HepG2 (cell line): Measurements from ENCODE around the gene KRT7. TPM values are rescaled to one million over a fixed set of nuclear protein-coding genes. Genes with fewer than 3 reads are reported as not detected.

Experiments used
- ATAC-seq: fragments of 200-7000 bp; cut with Tn5 transposase; 3 replicates; pipeline ENCODE4 v1.9.1; 2020; ENCODE audit warnings: mild to moderate bottlenecking, moderate library complexity
- BruUV-seq: library from RNA; stranded (reverse); fragments of 400-500 nt; replicated peaks from 2 replicates; lab custom pipeline; 2021; lab: Mats Ljungman, UMichigan
- CTCF ChIA-PET: fragments of 300-600 bp; formaldehyde crosslinking; extraction: SDS; loops from one replicate; lab custom pipeline; 2021; ENCODE audit warnings: low total read pairs, inconsistent platforms, low intra/inter-chr PET ratio; lab: Yijun Ruan, JAX
- POLR2A ChIA-PET: fragments of 350-600 bp; sonication (Branson Sonifier 250); formaldehyde crosslinking; loops from one replicate; lab custom pipeline; 2020; ENCODE audit warnings: antibody characterized with exemption, inconsistent platforms; lab: Yijun Ruan, JAX
- DNase-seq: peaks from one replicate; pipeline ENCODE4 v3.0.0-alpha.2; 2015; ENCODE audit warnings: low spot score
- FAIRE-seq: peaks from 3 replicates; lab custom pipeline; 2011; peaks lifted over from hg19 to GRCh38; lab: Jason Lieb, UNC
- H2AFZ ChIP-seq: one replicate; pipeline ENCODE4 v1.6.1; 2011; ENCODE audit warnings: low read length, inconsistent platforms
- H3K27ac ChIP-seq: fragments of 300-600 bp; 3 replicates; pipeline ENCODE4 v1.8.0; 2011; ENCODE audit warnings: mixed run types, mild to moderate bottlenecking, mixed read lengths, low read length, inconsistent platforms; ENCODE audit not compliant: insufficient read depth; ENCODE audit errors: extremely low read length
- H3K27me3 ChIP-seq, 2 experiments: fragments of 200-600 bp in 1 of 2; 2 replicates in 1 of 2; 3 replicates in 1 of 2; pipeline versions ENCODE4 v1.6.0 to v1.8.0; 2011; ENCODE audit warnings: low read length in 2 of 2, mild to moderate bottlenecking in 2 of 2, moderate library complexity in 2 of 2, inconsistent platforms in 1 of 2; ENCODE audit not compliant: insufficient read depth in 2 of 2, control insufficient read depth in 1 of 2
- H3K36me3 ChIP-seq, 2 experiments: fragments of 200-600 bp in 1 of 2; replicated peaks in 1 of 2; 2 replicates in 1 of 2; 3 replicates in 1 of 2; pipeline versions ENCODE4 v1.5.1 to v1.8.0; 2011; ENCODE audit warnings: low read length in 2 of 2, inconsistent platforms in 1 of 2; ENCODE audit not compliant: insufficient read depth in 2 of 2, control insufficient read depth in 1 of 2
- H3K4me1 ChIP-seq: 2 replicates; pipeline ENCODE4 v1.5.1; 2012; ENCODE audit warnings: low read length, inconsistent platforms; ENCODE audit not compliant: insufficient read depth
- H3K4me2 ChIP-seq: 2 replicates; pipeline ENCODE4 v1.6.0; 2011; ENCODE audit warnings: low read depth, low read length, inconsistent platforms
- H3K4me3 ChIP-seq, 3 experiments: fragments of 200-600 bp in 1 of 3; sonication (generic), shearing (Covaris generic) in 1 of 3; replicated peaks in 1 of 3; 2 replicates each; pipeline ENCODE4 v1.5.1; 2011 to 2016; ENCODE audit warnings: low read length in 3 of 3, inconsistent platforms in 2 of 3, low read depth in 2 of 3, mild to moderate bottlenecking in 2 of 3, control low read depth in 1 of 3, mixed read lengths in 1 of 3; ENCODE audit not compliant: insufficient read depth in 1 of 3
- H3K79me2 ChIP-seq: one replicate; pipeline ENCODE4 v1.6.1; 2011; ENCODE audit warnings: low read length, inconsistent platforms; ENCODE audit not compliant: insufficient read depth
- H3K9ac ChIP-seq: 2 replicates; pipeline ENCODE4 v1.6.0; 2011; ENCODE audit warnings: mild to moderate bottlenecking, low read depth, low read length, inconsistent platforms; ENCODE audit not compliant: insufficient read depth
- H3K9me3 ChIP-seq: 2 replicates; pipeline ENCODE4 v1.5.1; 2012; ENCODE audit warnings: mild to moderate bottlenecking, low read length
- H4K20me1 ChIP-seq: 2 replicates; pipeline ENCODE4 v1.6.0; 2011; ENCODE audit warnings: inconsistent platforms, mild to moderate bottlenecking, low read length, moderate library complexity; ENCODE audit not compliant: insufficient read depth
- ADNP ChIP-seq: sonication (generic); formaldehyde crosslinking; IDR thresholded peaks from 2 replicates; pipeline ENCODE4 v1.4.0; 2020; ENCODE audit warnings: missing genetic modification reagents
- IKZF4 ChIP-seq: sonication (generic); formaldehyde crosslinking; IDR thresholded peaks from 2 replicates; pipeline ENCODE4 v1.5.1; 2020; ENCODE audit warnings: borderline replicate concordance, mild to moderate bottlenecking, low read depth, missing genetic modification reagents; ENCODE audit errors: not compliant biosample characterization
- KDM6A ChIP-seq: IDR thresholded peaks from 2 replicates; pipeline ENCODE4 v1.6.1; 2016; ENCODE audit warnings: low read depth
- MAFG ChIP-seq: sonication (generic); formaldehyde crosslinking; IDR thresholded peaks from 2 replicates; pipeline ENCODE4 v1.5.1; 2020; ENCODE audit warnings: mild to moderate bottlenecking, missing genetic modification reagents
- PHF5A ChIP-seq: IDR thresholded peaks from one replicate; pipeline ENCODE4 v1.6.1; 2018; ENCODE audit warnings: low read depth, missing genetic modification reagents; ENCODE audit not compliant: unreplicated experiment
- SIX1 ChIP-seq: sonication (generic); formaldehyde crosslinking; IDR thresholded peaks from 2 replicates; pipeline ENCODE4 v1.4.0; 2020; ENCODE audit warnings: missing genetic modification reagents, borderline replicate concordance
- THRA ChIP-seq: sonication (generic); formaldehyde crosslinking; IDR thresholded peaks from 2 replicates; pipeline ENCODE4 v1.4.0; 2020; ENCODE audit warnings: missing genetic modification reagents, borderline replicate concordance
- ZFP1 ChIP-seq: IDR thresholded peaks from 2 replicates; pipeline ENCODE4 v1.6.1; 2016
- ZNF138 ChIP-seq: sonication (generic); formaldehyde crosslinking; IDR thresholded peaks from 2 replicates; pipeline ENCODE4 v1.5.0; 2020; ENCODE audit warnings: mild to moderate bottlenecking, low read depth, missing genetic modification reagents
- ZNF30 ChIP-seq: sonication (generic); formaldehyde crosslinking; IDR thresholded peaks from 2 replicates; pipeline ENCODE4 v1.5.0; 2020; ENCODE audit warnings: mild to moderate bottlenecking, missing genetic modification reagents
- ZNF34 ChIP-seq: sonication (generic); formaldehyde crosslinking; IDR thresholded peaks from 2 replicates; pipeline ENCODE4 v1.4.0; 2020; ENCODE audit warnings: mild to moderate bottlenecking, missing genetic modification reagents, borderline replicate concordance
- ZNF580 ChIP-seq: IDR thresholded peaks from 2 replicates; pipeline ENCODE4 v1.6.1; 2016; ENCODE audit warnings: low read depth, borderline replicate concordance
- ZNF646 ChIP-seq: sonication (generic); formaldehyde crosslinking; IDR thresholded peaks from 2 replicates; pipeline ENCODE4 v1.9.0; 2021; ENCODE audit warnings: mild to moderate bottlenecking, missing genetic modification reagents
- ZNF672 ChIP-seq: sonication (generic); formaldehyde crosslinking; IDR thresholded peaks from 2 replicates; pipeline ENCODE4 v1.8.1; 2022; ENCODE audit warnings: missing genetic modification reagents
- ZNF746 ChIP-seq: sonication (generic); formaldehyde crosslinking; IDR thresholded peaks from 2 replicates; pipeline ENCODE4 v1.8.0; 2022; ENCODE audit warnings: mild to moderate bottlenecking, missing genetic modification reagents
- ZSCAN22 ChIP-seq: sonication (generic); formaldehyde crosslinking; IDR thresholded peaks from 2 replicates; pipeline ENCODE4 v1.4.0; 2020; ENCODE audit warnings: mild to moderate bottlenecking, missing genetic modification reagents
- ZSCAN9 ChIP-seq: IDR thresholded peaks from 2 replicates; pipeline ENCODE4 v1.6.1; 2016; ENCODE audit warnings: borderline replicate concordance
- WGBS: methylation state at CpG from one replicate; pipeline ENCODE4 v1.1.6; 2017; ENCODE audit warnings: low lambda C conversion rate; 5-methylcytosine and 5-hydroxymethylcytosine counted together
- in situ Hi-C: cut with HindIII; loops from 2 replicates; pipeline ENCODE4 v1.10.0; 2017; ENCODE audit warnings: low pct_unique_long_range_greater_than_20kb; ENCODE audit not compliant: extremely low pct_ligation_motif_present
- intact Hi-C: fragments of 100-400 bp; cut with micrococcal nuclease; formaldehyde crosslinking; loops from one replicate; pipeline ENCODE4 v1.10.0; 2022; ENCODE audit not compliant: unreplicated experiment
- polyA plus RNA-seq, 8 experiments: library from polyadenylated mRNA; depleted of rRNA in 3 of 8; stranded (reverse) in 7 of 8; unstranded in 1 of 8; fragments of >200 nt; fragmentation: Illumina TruSeq in 4 of 8; extraction: Trizol in 4 of 8; gene quantifications; 2 replicates each; pipeline versions ENCODE4 v1.2.1 to v1.2.3, GENCODE V29; 2011 to 2016; ENCODE audit warnings: low read depth in 4 of 8, missing spikeins in 1 of 8, mixed read lengths in 1 of 8; ENCODE audit not compliant: insufficient read depth in 1 of 8
- total RNA-seq, 5 experiments: library from RNA; depleted of rRNA; stranded (reverse); fragments of >200 nt; fragmentation: Illumina TruSeq; extraction: Trizol; gene quantifications; 2 replicates each; pipeline ENCODE4 v1.2.3, GENCODE V29; 2016; ENCODE audit warnings: low read depth in 1 of 5

The KRT7 gene
- total and polyA plus RNA-seq, 2 of the 13 experiments (the other 11 are each of a cell fraction or from before 2014, with no cell fraction given) = 0.83 TPM; not detected in 1

GRCh38 chr12:52187640-52188039 is 45.4 kb upstream of the KRT7 start:
- FAIRE-seq (no peak), DNase-seq (no peak), ATAC-seq (no peak)
- no peak overlapping the region for H3K4me2 ChIP-seq
- no peak overlapping the region for H3K27ac ChIP-seq
- no peak overlapping the region for H3K4me3 ChIP-seq
- no peaks in the 10 kb centered on the region for H3K9me3 ChIP-seq
- H3K9ac ChIP-seq = no peak overlapping the region
- H3K27me3 ChIP-seq = peaks cover 2 to 11% of the 10 kb centered on the region in 2 experiments; a peak in 3 of 5 replicates
- H3K79me2 ChIP-seq = no peaks in the 10 kb centered on the region
- CTCF ChIA-PET = no interaction called here
- H4K20me1 ChIP-seq = no peaks in the 10 kb centered on the region
- H2AFZ ChIP-seq = no peak overlapping the region
- intact Hi-C loops = no loop called here
- no peaks in the 10 kb centered on the region for H3K36me3 ChIP-seq
- in situ Hi-C loops = no loop called here
- no peak for TF ChIP-seq ADNP (CRISPR knock-in tag)
- no peak for TF ChIP-seq ZNF580 (CRISPR knock-in tag)
- no peak for TF ChIP-seq ZNF34
- no peak for TF ChIP-seq ZNF672 (CRISPR knock-in tag)
- no peak for TF ChIP-seq PHF5A (CRISPR knock-in tag)
- no peak for TF ChIP-seq ZNF646 (CRISPR knock-in tag)
- TF ChIP-seq ZSCAN22 = no peak
- TF ChIP-seq THRA (CRISPR knock-in tag) = no peak
- no peak for TF ChIP-seq ZFP1
- no peak for TF ChIP-seq KDM6A (CRISPR knock-in tag)
- no peak for TF ChIP-seq ZNF30 (CRISPR knock-in tag)
- no peak for TF ChIP-seq ZSCAN9 (CRISPR knock-in tag)
- TF ChIP-seq ZNF138 (CRISPR knock-in tag) = no peak
- TF ChIP-seq ZNF746 (CRISPR knock-in tag) = no peak
- TF ChIP-seq MAFG (CRISPR knock-in tag) = no peak
- no peak for TF ChIP-seq IKZF4 (CRISPR knock-in tag)
- no peak for TF ChIP-seq SIX1
- TF ChIP-seq, all 625 proteins: peak for 0
- no TSS peak for BruUV-seq
- POLR2A ChIA-PET = no interaction called here
- H3K4me1 ChIP-seq = peaks cover 4% of the 10 kb centered on the region; the same call in 1 of the 2 replicates
- WGBS = 55% methylated on average over 4 of the region's 5 CpGs
